Urinary bladder (tissue), 4 donors: ENCODE data around the gene ZFYVE28. TPM values are rescaled to one million over a fixed set of nuclear protein-coding genes. Genes with fewer than 3 reads are reported as not detected.

ENCODE experiments used
- DNase-seq: peaks from one replicate; pipeline ENCODE4 v3.0.0-alpha.2; 2015; ENCODE audit errors: extremely low spot score
- H3K27ac ChIP-seq: one replicate; pipeline ENCODE4 v1.5.1; 2013; ENCODE audit warnings: low read depth, mild to moderate bottlenecking, moderate library complexity
- H3K36me3 ChIP-seq: one replicate; pipeline ENCODE4 v1.6.1; 2013; ENCODE audit warnings: mild to moderate bottlenecking, moderate library complexity; ENCODE audit not compliant: insufficient read depth
- H3K4me1 ChIP-seq: one replicate; pipeline ENCODE4 v1.6.1; 2013; ENCODE audit warnings: mild to moderate bottlenecking, moderate library complexity; ENCODE audit not compliant: insufficient read depth
- H3K4me3 ChIP-seq: one replicate; pipeline ENCODE4 v1.5.1; 2013; ENCODE audit warnings: low read depth, low read length
- WGBS: extraction: QIAGEN DNeasy Blood & Tissue Kit; methylation state at CpG from one replicate; pipeline ENCODE4 v1.1.7; 2013; 5-methylcytosine and 5-hydroxymethylcytosine counted together
- polyA plus RNA-seq: library from polyadenylated mRNA; stranded (reverse); fragments of 200-250 nt; gene quantifications from one replicate; pipeline ENCODE4 v1.2.3, GENCODE V29; 2013
- total RNA-seq: library from RNA; depleted of rRNA; stranded (reverse); fragments of >200 nt; gene quantifications from one replicate; pipeline ENCODE4 v1.2.3, GENCODE V29; 2014
- donor health status: healthy with polysubstance abuse.
- donor health status: healthy.

ZFYVE28 gene
- total and polyA plus RNA-seq, 2 donors: 6.3 to 8.4 TPM

DNA sequence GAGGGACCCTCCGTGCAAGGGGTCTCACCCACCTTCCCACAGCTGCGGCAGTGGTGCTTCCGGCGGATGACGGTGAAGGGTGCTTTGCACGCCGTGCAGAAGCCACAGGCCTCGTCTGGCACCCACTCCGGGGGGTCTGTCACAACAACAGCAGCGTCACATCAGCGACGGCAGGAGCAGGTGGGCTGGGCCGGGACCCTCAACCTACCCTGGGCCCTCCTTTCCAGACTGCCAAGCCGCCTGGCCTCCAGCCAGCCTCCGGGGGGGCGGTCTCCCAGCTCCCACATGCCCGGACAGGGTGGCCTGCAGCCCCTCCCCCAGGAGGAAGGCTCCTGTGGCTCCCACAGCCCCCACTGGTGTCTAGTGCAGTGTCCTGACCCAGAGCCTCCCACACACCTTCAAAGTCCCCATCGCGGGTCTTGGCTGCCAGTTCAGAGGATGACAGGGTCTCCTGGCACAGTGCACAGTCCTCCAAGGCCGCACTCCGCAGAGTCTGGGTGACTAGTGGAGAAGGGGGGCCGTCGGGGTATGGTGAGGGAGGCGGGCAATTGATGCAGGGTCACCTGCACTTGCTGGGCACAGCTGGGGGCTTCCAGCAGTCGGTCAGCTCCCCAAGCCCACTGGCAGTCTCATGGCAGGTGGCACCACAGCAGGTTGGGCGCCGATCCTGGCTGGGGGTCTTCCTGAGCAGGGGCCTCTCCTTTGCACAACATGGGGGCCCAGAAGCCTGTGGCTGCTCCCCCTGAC, 147.0 kb downstream of the ZFYVE28 start:
- H3K4me3 ChIP-seq: no peak overlapping the region
- H3K27ac ChIP-seq: no peak overlapping the region
- no peak for DNase-seq
- WGBS: 85% methylated on average over 27 of the region's 27 CpGs
- no peaks in the 10 kb centered on the region for H3K4me1 ChIP-seq
- H3K36me3 ChIP-seq: no peaks in the 10 kb centered on the region

DNA sequence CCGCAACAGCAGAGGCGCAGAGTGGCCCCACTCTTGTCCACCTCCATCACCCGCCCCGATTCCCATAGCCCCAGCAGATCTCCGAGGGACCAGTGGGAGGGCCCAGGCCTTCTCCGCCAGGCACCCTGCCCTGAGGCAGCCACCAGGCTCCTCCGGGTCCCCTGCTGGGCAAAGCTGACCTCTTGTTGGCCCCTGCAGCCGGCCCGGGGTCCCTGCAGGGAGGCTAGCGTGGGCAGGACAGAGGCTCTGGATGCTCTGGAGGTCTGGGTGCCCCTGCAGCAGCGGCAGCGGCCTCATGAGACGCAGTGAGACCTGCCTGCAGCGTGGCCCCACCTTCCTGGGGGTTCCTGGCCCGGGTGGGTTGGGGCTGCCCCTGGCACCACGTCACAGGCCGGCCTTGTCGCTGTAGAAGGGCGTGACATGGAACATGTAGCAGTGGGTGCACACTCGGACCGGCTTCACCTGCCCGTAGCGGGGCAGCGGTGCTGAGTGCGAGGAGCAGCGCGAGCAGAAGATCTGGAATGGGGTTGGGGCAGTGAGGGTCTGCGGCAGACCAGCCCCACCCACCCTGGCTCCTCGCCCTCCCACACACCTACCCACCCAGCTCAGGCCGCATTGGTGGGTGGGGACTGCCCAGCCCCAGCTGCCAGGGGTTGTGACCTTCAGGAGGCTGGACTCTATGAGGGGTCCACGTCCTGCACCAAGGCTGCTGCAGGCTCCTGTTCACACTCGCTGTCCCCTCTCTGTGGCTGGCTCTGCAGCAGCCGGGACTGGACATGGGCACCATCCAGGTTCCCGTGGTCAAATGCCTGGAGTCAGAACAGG, 147.9 kb downstream of the ZFYVE28 start:
- Histone ChIP-seq H3K4me3 (no peak overlapping the region), H3K27ac (no peak overlapping the region), H3K4me1 (no peaks in the 10 kb centered on the region), H3K36me3 (no peaks in the 10 kb centered on the region)
- WGBS: 90% methylated on average over 34 of the region's 34 CpGs
- no peak for DNase-seq

DNA sequence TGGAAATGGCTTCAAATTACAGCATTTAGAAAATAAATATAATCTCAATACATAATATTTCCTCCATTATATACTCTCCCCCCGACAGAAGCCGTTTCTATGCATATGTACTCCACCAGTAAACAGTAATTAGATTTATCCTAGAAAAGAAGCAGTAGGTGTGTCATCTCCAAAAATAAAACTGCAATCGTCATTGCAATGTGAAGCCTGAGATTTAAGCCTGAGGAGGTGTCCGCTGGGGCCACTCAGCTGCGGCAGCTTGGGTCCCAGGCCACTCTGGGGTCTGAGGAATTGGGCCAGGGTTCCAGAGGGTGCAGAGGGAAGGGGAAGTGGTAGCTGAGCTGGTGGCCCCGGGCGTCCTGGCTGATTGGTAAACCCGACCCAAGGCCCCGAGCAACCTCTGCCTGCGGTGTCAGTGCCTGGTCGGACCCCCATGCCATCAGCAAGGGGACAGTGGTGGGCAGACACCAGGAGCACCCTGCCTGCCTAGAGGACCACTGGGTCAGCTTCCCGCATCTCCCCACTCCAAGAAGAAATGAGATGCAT, 148.8 kb downstream of the ZFYVE28 start:
- Histone ChIP-seq H3K4me3 (no peak overlapping the region), H3K4me1 (no peaks in the 10 kb centered on the region), H3K27ac (no peak overlapping the region), H3K36me3 (no peaks in the 10 kb centered on the region)
- WGBS: 85% methylated on average over 12 of the region's 12 CpGs
- DNase-seq: no peak

DNA sequence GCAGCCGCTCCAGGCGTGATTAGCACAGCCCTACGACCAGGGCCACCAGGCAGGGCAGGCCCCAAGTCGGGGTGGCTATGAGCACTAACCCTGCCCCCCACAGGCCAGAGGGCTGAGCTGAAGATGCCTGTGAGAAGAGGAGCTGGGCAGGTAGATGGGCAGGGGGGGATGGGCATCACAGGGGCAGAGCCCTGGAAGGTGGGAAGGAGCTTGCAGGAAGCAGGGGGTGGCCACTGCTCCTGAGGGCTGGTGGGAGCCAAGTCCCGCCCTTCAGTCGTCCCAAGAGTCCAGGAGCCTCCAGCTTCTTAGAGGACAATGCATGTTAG, 149.3 kb downstream of the ZFYVE28 start:
- Histone ChIP-seq H3K4me1 (no peaks in the 10 kb centered on the region), H3K27ac (no peak overlapping the region), H3K36me3 (no peaks in the 10 kb centered on the region), H3K4me3 (no peak overlapping the region)
- DNase-seq: no peak
- WGBS: 76% methylated on average over 6 of the region's 6 CpGs

DNA sequence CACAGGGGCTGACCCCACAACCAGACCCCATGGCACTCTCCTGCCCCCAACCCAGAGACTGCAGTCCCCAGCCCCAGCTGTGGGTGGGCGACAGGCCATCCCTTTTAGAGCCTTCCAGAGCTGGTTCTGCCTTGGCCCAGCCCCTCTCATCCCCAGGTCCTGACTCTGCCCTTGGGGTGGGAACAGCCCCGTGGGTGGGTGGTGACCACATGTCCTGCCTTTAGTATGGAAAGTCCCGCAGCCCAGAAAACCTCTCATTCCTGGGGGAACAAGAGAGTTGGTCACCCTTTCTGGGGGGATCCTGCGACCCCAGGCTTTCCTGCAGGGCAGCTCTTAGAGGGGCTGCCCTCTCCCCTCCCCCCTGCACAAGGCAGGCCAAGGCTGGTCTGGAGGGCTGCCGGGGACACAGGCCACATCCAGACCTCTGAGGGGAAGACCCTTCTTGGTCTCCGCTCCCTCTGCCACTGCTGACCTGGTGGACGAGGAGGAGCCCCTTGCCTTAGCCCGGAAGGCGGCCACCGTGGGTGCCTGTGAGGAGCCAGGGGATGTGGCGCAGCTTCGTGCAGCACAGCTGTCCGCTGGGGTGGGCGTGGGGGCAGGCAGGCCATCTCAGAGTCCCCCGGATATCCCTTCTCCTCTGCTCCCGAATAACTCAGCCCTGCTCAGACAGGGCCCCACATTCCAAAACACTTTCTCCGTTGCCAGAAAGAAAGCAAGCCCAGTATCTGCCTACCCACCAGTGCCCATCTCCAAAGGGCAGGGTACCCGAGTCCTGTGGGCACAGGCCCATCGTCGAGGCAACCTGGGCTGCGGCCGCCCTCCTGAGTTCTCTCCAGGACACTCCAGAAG, 149.9 kb downstream of the ZFYVE28 start:
- 80% methylated on average over 22 of the region's 22 CpGs for WGBS
- H3K4me1 ChIP-seq: no peaks in the 10 kb centered on the region
- DNase-seq: no peak

DNA sequence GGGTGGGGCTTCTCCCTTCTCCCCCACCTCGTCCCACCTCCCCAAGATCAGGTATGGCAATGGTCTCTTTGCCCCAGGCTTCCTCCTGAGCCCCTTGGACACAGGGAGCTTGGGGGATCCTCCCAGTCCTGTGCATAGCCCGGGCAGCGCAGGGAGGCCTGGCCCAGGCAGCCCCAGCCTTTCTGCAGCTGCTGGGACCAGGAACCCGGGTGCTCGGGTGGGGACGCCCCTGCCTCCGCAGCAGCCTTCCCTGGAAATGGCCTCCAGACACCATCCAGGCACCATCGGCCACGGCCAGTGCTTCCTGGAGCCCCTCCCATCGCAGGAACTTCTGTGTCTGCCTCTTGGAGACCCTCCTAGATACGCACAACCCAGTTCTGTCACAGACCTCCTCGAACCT, 150.6 kb downstream of the ZFYVE28 start:
- no peaks in the 10 kb centered on the region for H3K4me1 ChIP-seq
- H3K27ac ChIP-seq: no peak overlapping the region
- 85% methylated on average over 12 of the region's 12 CpGs for WGBS
- no peak for DNase-seq
- no peak overlapping the region for H3K4me3 ChIP-seq
- H3K36me3 ChIP-seq: no peaks in the 10 kb centered on the region

More for the DNA sequence above, 149.9 kb downstream of the ZFYVE28 start:
- H3K36me3 ChIP-seq: no peaks in the 10 kb centered on the region
- no peak overlapping the region for H3K4me3 ChIP-seq
- H3K27ac ChIP-seq: no peak overlapping the region

DNA sequence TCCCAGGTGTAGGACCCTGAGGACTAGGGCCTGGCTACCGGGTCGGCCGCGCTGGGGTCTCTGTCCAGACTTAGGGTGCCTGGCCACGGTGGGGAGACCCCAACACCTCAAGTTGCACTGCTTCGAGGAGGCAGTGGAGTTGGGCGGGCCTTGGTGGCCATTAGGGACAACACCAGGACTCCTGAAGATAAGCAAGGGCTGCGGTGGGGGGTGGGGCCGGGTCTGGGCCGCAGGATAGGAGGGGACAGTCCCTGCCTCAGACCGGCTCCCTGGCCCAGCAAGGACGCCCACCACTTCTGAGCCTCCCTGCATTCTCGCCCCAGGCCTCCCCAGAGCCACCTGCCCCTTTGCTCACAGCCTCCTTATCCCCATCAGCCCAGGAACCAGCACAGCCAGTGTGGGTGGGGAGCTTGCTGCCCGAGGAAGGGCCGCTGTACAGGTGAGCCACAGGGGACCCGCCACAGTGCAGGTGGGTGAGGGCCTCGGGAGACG, 151.1 kb downstream of the ZFYVE28 start:
- no peaks in the 10 kb centered on the region for H3K36me3 ChIP-seq
- H3K4me3 ChIP-seq: no peak overlapping the region
- no peak for DNase-seq
- H3K4me1 ChIP-seq: no peaks in the 10 kb centered on the region
- H3K27ac ChIP-seq: no peak overlapping the region
- WGBS: 84% methylated on average over 18 of the region's 18 CpGs

DNA sequence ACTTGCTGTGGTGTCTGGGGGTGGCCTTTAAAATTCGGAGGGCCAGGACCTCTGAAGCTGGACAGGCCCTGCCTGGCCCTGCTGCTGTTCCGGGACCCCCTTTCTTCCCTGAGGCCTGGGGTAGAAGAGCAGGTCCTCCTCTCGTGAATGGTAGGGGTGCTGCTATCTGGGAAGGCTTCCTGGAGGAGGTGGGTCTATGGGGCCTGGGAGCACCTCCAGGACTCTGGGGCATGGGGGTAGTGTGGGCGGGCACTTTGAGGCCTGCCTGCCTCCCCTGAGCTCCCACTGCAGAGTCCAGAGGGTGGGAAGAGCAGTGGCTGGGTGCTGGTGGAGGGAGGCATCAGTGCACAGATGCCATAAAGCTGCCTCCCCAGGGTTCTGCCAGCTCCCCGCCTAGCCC, 151.6 kb downstream of the ZFYVE28 start:
- 73% methylated on average over 5 of the region's 5 CpGs for WGBS
- no peak for DNase-seq
- Histone ChIP-seq H3K4me1 (no peaks in the 10 kb centered on the region), H3K4me3 (no peak overlapping the region), H3K27ac (no peak overlapping the region), H3K36me3 (no peaks in the 10 kb centered on the region)

DNA sequence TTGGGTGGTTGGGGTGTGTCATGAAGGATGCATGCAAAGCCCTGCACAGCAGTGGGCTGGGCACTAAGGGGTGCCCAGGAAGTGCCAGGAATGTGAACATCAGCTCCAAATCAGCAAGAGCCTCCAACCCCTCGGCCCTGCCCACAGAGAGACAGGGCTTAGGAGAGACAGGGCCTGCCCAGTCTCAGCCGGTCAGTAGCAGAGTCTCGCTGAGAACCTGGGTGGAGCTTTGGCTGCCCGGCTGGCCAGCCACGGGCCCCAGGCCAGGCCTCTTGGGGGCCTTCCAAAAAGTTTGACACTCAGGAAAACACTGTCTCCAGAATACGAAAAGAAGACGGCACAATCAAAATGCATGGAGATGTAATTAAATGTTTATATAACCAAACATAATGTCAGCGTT, 152.3 kb downstream of the ZFYVE28 start:
- H3K27ac ChIP-seq: no peak overlapping the region
- H3K4me1 ChIP-seq: no peaks in the 10 kb centered on the region
- 12% methylated on average over 8 of the region's 8 CpGs for WGBS
- H3K4me3 ChIP-seq: no peak overlapping the region
- DNase-seq: no peak
- H3K36me3 ChIP-seq: no peaks in the 10 kb centered on the region

DNA sequence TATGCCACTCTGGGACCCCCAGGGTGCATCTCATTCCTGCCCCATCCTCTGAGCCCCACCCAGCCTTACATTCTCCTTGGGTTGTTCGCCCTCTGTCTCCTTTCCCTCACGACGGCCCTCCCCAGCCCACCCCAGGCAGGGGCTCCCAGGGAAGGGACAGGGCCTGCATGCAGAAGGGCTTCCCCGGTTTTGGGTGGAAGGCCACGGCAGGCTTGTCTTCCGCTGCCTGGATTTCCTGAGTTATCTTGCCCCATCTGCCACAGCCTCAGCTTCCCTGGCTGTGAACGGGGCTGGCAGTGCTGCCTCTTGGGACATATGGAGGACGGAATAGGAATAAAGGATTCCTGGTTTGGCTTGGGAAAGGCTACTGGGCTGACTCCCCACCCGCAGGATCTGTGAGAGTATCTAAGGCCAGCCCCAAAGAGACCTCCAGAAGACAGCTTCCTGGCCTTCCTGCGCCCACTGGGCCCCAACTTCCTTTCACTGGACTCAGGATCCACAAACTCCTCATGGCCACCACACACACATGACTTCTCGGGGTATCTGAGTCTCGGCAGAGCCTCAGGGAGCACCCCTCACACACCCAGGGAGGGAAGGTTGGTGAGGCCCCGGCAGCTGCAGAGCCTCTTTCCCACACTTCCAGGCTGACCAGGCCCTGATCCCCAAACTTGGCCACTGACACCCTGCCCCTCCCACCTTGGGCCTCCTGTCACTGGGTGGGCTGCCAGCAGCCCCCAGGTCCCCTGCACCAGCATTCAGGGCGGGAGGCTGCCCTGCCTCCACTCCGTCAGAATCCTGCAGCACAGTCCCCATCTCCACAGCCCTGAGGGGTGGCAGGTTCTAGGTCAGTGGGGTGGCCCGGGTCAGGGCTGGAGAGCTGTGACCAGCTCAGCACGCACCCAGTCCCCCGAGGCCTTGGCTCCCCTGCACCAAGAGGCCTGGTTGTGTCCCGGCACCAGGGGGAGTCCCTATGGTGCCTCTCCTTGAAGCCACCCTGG, 153.0 kb downstream of the ZFYVE28 start:
- 72% methylated on average over 19 of the region's 19 CpGs for WGBS
- H3K27ac ChIP-seq: no peak overlapping the region
- no peaks in the 10 kb centered on the region for H3K4me1 ChIP-seq
- no peaks in the 10 kb centered on the region for H3K36me3 ChIP-seq
- no peak overlapping the region for H3K4me3 ChIP-seq
- no peak for DNase-seq

DNA sequence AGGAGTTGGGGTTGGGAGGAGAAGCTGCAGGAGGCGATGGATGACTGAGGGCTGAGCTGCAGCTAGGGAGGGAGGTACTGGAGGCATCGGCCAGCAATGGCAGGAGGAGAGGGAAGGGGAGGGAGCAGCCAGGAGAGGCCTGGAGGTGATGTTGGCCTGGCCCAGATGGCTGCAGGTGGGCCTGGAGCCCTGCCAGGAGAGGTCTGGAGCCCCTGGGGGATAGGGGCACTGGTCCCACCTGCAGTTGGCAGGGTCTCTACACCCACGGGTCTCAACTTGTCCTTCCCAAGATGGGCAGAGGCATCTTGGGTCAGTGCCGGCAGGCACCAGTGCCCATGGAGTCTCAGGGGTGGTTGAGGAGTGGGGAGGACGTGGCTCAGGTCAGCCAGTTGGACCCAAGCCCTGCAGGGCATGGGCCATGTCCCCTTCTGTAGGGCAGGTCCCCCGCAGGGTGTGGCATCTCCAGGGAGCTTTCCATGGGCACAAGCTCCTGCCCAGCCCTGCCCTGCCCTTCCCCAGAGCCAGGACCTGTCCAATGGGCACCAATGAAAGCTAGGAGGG, 153.9 kb downstream of the ZFYVE28 start:
- Histone ChIP-seq H3K27ac (no peak overlapping the region), H3K36me3 (no peaks in the 10 kb centered on the region), H3K4me3 (no peak overlapping the region), H3K4me1 (no peaks in the 10 kb centered on the region)
- WGBS: 85% methylated on average over 6 of the region's 6 CpGs
- DNase-seq: no peak

DNA sequence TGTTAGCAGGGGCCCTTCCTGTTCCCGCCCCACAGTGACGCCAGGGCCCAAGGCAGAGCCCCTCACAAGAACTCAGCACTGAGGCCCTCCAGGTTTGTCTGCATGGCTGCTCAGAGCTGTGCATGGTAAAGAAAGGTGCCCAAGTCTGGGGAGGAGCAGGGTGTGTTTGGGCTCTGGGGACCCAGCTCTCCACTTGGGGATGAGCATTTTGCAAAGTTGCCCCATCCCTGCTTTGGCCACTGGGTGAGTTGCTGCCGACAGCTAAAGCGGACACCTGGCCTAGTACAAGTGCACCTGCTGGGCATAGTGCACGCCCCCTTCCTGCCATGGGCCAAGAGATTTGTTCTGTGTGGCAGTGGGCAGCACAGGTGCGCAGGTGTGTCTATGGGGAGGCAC, 154.5 kb downstream of the ZFYVE28 start:
- DNase-seq: no peak
- 86% methylated on average over 6 of the region's 6 CpGs for WGBS

More for the DNA sequence above, 154.5 kb downstream of the ZFYVE28 start:
- H3K27ac ChIP-seq: no peak overlapping the region
- no peaks in the 10 kb centered on the region for H3K36me3 ChIP-seq
- H3K4me1 ChIP-seq: no peaks in the 10 kb centered on the region
- no peak overlapping the region for H3K4me3 ChIP-seq
